Heart left ventricle (tissue), 13 donors: ENCODE results near the gene RNU5B-1.

Experiments used
- POLR2A ChIP-seq, 2 donors: fragments of 450-650 bp; IDR thresholded peaks; one replicate each; pipeline ENCODE4 v1.6.1; 2017; ENCODE audit warnings: antibody characterized with exemption in 2 of 2, mild to moderate bottlenecking in 2 of 2, moderate library complexity in 2 of 2
- TF ChIP-seq, protein P1 (sequence below), 12 donors: fragments of 200-600 bp; sonication (generic) in 4 of 12; IDR thresholded peaks; one replicate each; pipeline versions ENCODE4 v1.5.0 to v1.8.0; 2018 to 2022; ENCODE audit warnings: antibody characterized with exemption in 12 of 12, mild to moderate bottlenecking in 5 of 12
- donor health status: ischemic (EF 13 %, LVEDD 7.1; RV severe dilation, severe dysfunction).
- donor health status: DM: no; HTN: yes; CAD: no.
- donor health status: DM: no; HTN: no; CAD: no.
- donor health status: ischemic (EF 25% LVEDD 6.9; RV normal size, moderate dysfunction).
- donor health status: ischemic (EF 25% LVEDD 5.7; RV mildly dilated, moderate dysfunction).
- donor health status: ischemic (EF 35%, LVEDD 5.7; RV mildly dilated, moderate dysfunction).
- donor health status: nonischemic (EF 11% LVEDD 7.7; RV severe dilation, severe dysfunction).
- donor health status: DM: yes; HTN: yes; CAD: no.
- donor health status: PGD.
- donor health status: ischemic (EF 29% LVEDD 5.4; RV normal size, mild dysfunction).
- donor health status: nonischemic (EF 23%, LVEDD 6.1; RV moderate dilation, normal function).

DNA sequence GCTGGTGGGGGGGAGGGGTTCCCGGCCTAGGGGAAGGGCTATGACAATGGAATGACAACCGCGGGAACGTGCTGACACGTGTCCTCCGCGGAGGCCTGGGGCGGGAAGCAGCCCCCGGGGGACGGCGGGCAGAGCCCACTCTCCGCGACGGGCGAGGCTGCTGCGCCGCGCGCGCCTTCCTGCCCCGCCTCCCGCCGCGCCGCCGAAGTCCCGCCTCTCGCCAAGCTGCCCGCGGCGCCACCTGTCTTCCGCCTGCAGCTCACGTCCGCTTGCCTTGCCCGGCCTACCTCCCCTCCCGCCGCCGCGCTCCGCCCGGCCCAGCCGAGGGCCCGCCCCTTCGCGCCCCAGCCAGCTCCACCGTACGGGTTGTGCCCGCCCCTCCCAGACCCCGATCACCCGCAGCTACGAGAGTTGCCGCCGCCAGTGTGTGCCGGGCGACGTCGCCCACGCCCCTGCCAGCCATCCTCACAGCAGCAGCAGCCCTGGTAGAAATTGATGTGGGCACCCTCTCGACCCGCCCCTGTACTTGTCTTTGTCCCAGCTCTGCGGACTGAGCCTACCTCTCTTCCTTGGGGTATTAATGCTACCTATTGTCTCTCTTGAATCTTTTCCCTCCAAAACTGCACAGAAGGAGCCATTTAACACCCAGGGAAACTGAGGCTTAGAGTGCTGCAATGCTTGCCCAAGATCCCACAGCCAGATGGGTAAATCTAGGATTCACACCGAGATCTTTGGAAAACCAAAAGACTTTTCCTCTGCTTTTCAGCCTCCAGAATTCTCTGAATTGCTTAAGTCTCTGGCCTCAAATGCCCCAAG is 17.6 kb upstream of the RNU5B-1 start, which contains the start of gene PARP16:
- TF ChIP-seq, protein P1, sequence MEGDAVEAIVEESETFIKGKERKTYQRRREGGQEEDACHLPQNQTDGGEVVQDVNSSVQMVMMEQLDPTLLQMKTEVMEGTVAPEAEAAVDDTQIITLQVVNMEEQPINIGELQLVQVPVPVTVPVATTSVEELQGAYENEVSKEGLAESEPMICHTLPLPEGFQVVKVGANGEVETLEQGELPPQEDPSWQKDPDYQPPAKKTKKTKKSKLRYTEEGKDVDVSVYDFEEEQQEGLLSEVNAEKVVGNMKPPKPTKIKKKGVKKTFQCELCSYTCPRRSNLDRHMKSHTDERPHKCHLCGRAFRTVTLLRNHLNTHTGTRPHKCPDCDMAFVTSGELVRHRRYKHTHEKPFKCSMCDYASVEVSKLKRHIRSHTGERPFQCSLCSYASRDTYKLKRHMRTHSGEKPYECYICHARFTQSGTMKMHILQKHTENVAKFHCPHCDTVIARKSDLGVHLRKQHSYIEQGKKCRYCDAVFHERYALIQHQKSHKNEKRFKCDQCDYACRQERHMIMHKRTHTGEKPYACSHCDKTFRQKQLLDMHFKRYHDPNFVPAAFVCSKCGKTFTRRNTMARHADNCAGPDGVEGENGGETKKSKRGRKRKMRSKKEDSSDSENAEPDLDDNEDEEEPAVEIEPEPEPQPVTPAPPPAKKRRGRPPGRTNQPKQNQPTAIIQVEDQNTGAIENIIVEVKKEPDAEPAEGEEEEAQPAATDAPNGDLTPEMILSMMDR (IDR thresholded peaks at IDR 0.05) = peak; percentile 22 to 83 (median 61)
- peak in 1 of 2 donors; percentile 87 for TF ChIP-seq POLR2A (IDR thresholded peaks at IDR 0.05)
